ENCODE measurements around the gene THOC7.
A peak's percentile ranks its signal among the peaks of the same experiment; 100 is the strongest.

THOC7 gene

GRCh38 chr3:63791974-63792373, 71.6 kb downstream of the THOC7 start:
- H3K36me3 ChIP-seq (replicated peaks; ENCODE audit: low read depth, low read length) = no peaks in the 10 kb centered on the region
- H3K27me3 ChIP-seq (ENCODE audit: low read depth, low read length) = no peaks in the 10 kb centered on the region
- no peak overlapping the region for H3K4me3 ChIP-seq (ENCODE audit: low read length)
- no peaks in the 10 kb centered on the region for H3K9me3 ChIP-seq (ENCODE audit: insufficient read depth, low read length)
- H3K4me2 ChIP-seq (ENCODE audit: low read length) = no peak overlapping the region
- no peaks in the 10 kb centered on the region for H4K20me1 ChIP-seq (ENCODE audit: insufficient read depth, low read length)
- H3K4me1 ChIP-seq (ENCODE audit: low read length) = no peaks in the 10 kb centered on the region
- H2AFZ ChIP-seq (ENCODE audit: low read depth, low read length) = no peak overlapping the region
- H3K79me2 ChIP-seq (ENCODE audit: low read length) = no peaks in the 10 kb centered on the region
- no peak for TF ChIP-seq EZH2phosphoT487 (IDR thresholded peaks at IDR 0.05; ENCODE audit: low read depth)
- peak; percentile 32; the same call in 1 of the 2 replicates for TF ChIP-seq CTCF (IDR thresholded peaks at IDR 0.05; ENCODE audit: low read depth, low read length)
- no peak overlapping the region for H3K9ac ChIP-seq (ENCODE audit: low read length)
- H3K27ac ChIP-seq (ENCODE audit: low read length) = no peak overlapping the region
